ENCODE data around the gene PTPRA. TPM values are rescaled to one million over a fixed set of nuclear protein-coding genes. Genes with fewer than 3 reads are reported as not detected.

PTPRA gene
- total and polyA plus RNA-seq, 2 of the 13 experiments (the other 11 are each of a cell fraction or from before 2014, with no cell fraction given): 47.2 to 127 TPM

DNA sequence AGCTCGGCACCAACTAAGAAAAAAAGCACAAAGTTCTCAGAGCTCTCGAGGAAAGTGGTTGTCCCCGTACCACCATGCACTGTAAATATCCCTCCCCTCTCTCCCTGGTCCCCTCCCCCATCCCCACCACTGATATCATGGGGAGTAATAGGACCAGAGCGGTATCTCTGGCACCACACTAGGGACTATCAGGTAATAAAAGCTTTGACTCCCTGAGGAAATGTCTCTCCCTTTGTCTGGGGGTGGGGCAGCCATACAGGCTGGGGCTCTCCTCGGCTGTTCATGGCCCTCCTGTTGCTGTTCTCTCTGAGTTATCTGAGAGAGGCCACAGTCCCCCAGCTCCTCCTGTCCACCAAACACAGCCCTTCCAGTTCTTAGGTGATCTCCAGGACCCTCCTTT, 165.2 kb downstream of the PTPRA start:
- H3K4me1 ChIP-seq (ENCODE audit: insufficient read depth, low read length): peaks cover 16% of the 10 kb centered on the region
- H3K27me3 ChIP-seq (ENCODE audit: control insufficient read depth in 1 of 2, insufficient read depth in 2 of 2, low read length in 2 of 2): no peaks in the 10 kb centered on the region
- no TSS peak for BruUV-seq (replicated peaks)
- FAIRE-seq: no peak
- no peak for TF ChIP-seq FOSL1 (CRISPR knock-in tag; IDR thresholded peaks at IDR 0.05; ENCODE audit: borderline replicate concordance)
- peak; percentile 14 for TF ChIP-seq HNRNPK (IDR thresholded peaks at IDR 0.05; ENCODE audit: low read depth, low read length, poor library complexity, severe bottlenecking)
- POLR2A ChIA-PET: no interaction called here
- H3K4me3 ChIP-seq (replicated peaks in 1 of 3; ENCODE audit: insufficient read depth in 1 of 3, low read depth in 2 of 3, low read length in 3 of 3): no peak overlapping the region
- H3K27ac ChIP-seq (ENCODE audit: extremely low read length, insufficient read depth, low read length): no peak overlapping the region
- H3K9me3 ChIP-seq (ENCODE audit: low read length): no peaks in the 10 kb centered on the region
- WGBS (ENCODE audit: low lambda C conversion rate): 95% methylated on average over 5 of the region's 5 CpGs
- CTCF ChIA-PET (ENCODE audit: low intra/inter-chr PET ratio, low total read pairs): no interaction called here
- no peaks in the 10 kb centered on the region for H4K20me1 ChIP-seq (ENCODE audit: insufficient read depth, low read length)
- no peak overlapping the region for H2AFZ ChIP-seq (ENCODE audit: low read length)
- no peak overlapping the region for H3K4me2 ChIP-seq (ENCODE audit: low read depth, low read length)
- H3K79me2 ChIP-seq (ENCODE audit: insufficient read depth, low read length): no peaks in the 10 kb centered on the region
- in situ Hi-C loops (cut with HindIII; ENCODE audit: extremely low pct_ligation_motif_present, low pct_unique_long_range_greater_than_20kb): no loop called here
- DNase-seq (ENCODE audit: low spot score): no peak
- no peak for ATAC-seq
- intact Hi-C loops (cut with micrococcal nuclease; ENCODE audit: unreplicated experiment): no loop called here
- peaks cover 40 to 57% of the 10 kb centered on the region in 2 experiments for H3K36me3 ChIP-seq (replicated peaks in 1 of 2; ENCODE audit: control insufficient read depth in 1 of 2, insufficient read depth in 2 of 2, low read length in 2 of 2)
- H3K9ac ChIP-seq (ENCODE audit: insufficient read depth, low read depth, low read length): no peak overlapping the region

DNA sequence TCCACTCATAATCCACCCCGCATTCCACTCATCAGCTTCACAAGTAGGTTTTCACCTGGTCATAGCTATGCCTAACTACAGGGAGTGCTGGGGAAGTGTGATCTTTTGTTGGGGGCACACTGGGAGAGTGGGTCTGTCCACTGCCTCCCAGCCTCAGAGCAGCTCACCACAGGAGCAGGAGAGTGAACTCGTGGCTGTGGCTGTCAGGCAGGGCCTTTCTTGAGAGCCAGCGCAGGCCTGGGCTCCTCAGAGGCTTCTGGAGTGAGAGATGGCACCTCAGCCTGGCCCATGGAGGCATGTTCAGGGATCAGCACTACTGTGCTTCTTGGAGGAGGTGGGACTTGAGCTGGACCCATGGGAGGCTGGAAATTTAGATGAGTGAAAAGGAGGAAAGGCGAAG, 166.1 kb downstream of the PTPRA start:
- Histone ChIP-seq H3K79me2 (ENCODE audit: insufficient read depth, low read length) (no peaks in the 10 kb centered on the region), H3K36me3 (replicated peaks in 1 of 2; ENCODE audit: control insufficient read depth in 1 of 2, insufficient read depth in 2 of 2, low read length in 2 of 2) (peaks cover 38 to 57% of the 10 kb centered on the region in 2 experiments), H4K20me1 (ENCODE audit: insufficient read depth, low read length) (no peaks in the 10 kb centered on the region), H3K4me3 (replicated peaks in 1 of 3; ENCODE audit: insufficient read depth in 1 of 3, low read depth in 2 of 3, low read length in 3 of 3) (no peak overlapping the region), H3K9ac (ENCODE audit: insufficient read depth, low read depth, low read length) (no peak overlapping the region), H3K4me1 (ENCODE audit: insufficient read depth, low read length) (peaks cover 16% of the 10 kb centered on the region), H3K4me2 (ENCODE audit: low read depth, low read length) (no peak overlapping the region), H3K27ac (ENCODE audit: extremely low read length, insufficient read depth, low read length) (no peak overlapping the region), H3K27me3 (ENCODE audit: control insufficient read depth in 1 of 2, insufficient read depth in 2 of 2, low read length in 2 of 2) (no peaks in the 10 kb centered on the region), H3K9me3 (ENCODE audit: low read length) (no peaks in the 10 kb centered on the region), H2AFZ (ENCODE audit: low read length) (no peak overlapping the region)
- ChIA-PET CTCF (ENCODE audit: low intra/inter-chr PET ratio, low total read pairs) (no interaction called here), POLR2A (no interaction called here)
- no TSS peak for BruUV-seq (replicated peaks)
- FAIRE-seq (no peak), DNase-seq (ENCODE audit: low spot score) (no peak), ATAC-seq (no peak)
- in situ Hi-C loops (cut with HindIII; ENCODE audit: extremely low pct_ligation_motif_present, low pct_unique_long_range_greater_than_20kb): no loop called here
- TF ChIP-seq TCF7L2 (IDR thresholded peaks at IDR 0.05; ENCODE audit: low read depth, low read length) (no peak), REXO4 (CRISPR knock-in tag; IDR thresholded peaks at IDR 0.05; ENCODE audit: borderline replicate concordance) (no peak)
- TF ChIP-seq, protein P1, sequence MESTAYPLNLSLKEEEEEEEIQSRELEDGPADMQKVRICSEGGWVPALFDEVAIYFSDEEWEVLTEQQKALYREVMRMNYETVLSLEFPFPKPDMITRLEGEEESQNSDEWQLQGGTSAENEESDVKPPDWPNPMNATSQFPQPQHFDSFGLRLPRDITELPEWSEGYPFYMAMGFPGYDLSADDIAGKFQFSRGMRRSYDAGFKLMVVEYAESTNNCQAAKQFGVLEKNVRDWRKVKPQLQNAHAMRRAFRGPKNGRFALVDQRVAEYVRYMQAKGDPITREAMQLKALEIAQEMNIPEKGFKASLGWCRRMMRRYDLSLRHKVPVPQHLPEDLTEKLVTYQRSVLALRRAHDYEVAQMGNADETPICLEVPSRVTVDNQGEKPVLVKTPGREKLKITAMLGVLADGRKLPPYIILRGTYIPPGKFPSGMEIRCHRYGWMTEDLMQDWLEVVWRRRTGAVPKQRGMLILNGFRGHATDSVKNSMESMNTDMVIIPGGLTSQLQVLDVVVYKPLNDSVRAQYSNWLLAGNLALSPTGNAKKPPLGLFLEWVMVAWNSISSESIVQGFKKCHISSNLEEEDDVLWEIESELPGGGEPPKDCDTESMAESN (CRISPR knock-in tag; conservative IDR thresholded peaks at IDR 0.05): no peak
- intact Hi-C loops (cut with micrococcal nuclease; ENCODE audit: unreplicated experiment): no loop called here
- whole genome bisulfite sequencing (ENCODE audit: low lambda C conversion rate): 94% methylated on average over 4 of the region's 4 CpGs
